Keratinocyte (primary cell): Measurements from ENCODE around the gene TMEM184A.

ENCODE experiments used
- CTCF ChIP-seq, 3 experiments: IDR thresholded peaks in 1 of 3; conservative IDR thresholded peaks in 1 of 3; optimal IDR thresholded peaks in 1 of 3; 2 replicates in 2 of 3; 3 replicates in 1 of 3; pipeline versions ENCODE3 to v1.5.1; 2011; ENCODE audit warnings: low read length in 3 of 3, mild to moderate bottlenecking in 3 of 3, moderate library complexity in 2 of 3, control low read depth in 1 of 3, inconsistent platforms in 1 of 3; ENCODE audit not compliant: insufficient read depth in 2 of 3; ENCODE audit errors: extremely low read depth in 1 of 3
- EZH2 ChIP-seq: IDR thresholded peaks from one replicate; pipeline ENCODE4 v1.6.1; 2012; ENCODE audit warnings: inconsistent platforms, mild to moderate bottlenecking, low read length, moderate library complexity

- no peak for TF ChIP-seq CTCF (optimal IDR thresholded peaks at IDR 0.05 in 1 of 3, IDR thresholded peaks at IDR 0.05 in 1 of 3, conservative IDR thresholded peaks at IDR 0.05 in 1 of 3; ENCODE audit: extremely low read depth in 1 of 3, insufficient read depth in 2 of 3, low read length in 3 of 3)
- TF ChIP-seq EZH2 = no peak
Observed at GRCh38 chr7:1513657-1514095, 42.3 kb downstream of the TMEM184A start.
